Skin of body (tissue), 2 donors: Measurements from ENCODE around the gene UBE4A. TPM values are rescaled to one million over a fixed set of nuclear protein-coding genes. Genes with fewer than 3 reads are reported as not detected.
A peak's percentile ranks its signal among the peaks of the same experiment; 100 is the strongest.

ENCODE experiments used
- DNase-seq: peaks from one replicate; lab custom pipeline; 2025; lab: John Stamatoyannopoulos, UW
- total RNA-seq: library from RNA; depleted of rRNA; stranded (reverse); fragments of >200 nt; gene quantifications from one replicate; pipeline ENCODE4 v1.2.3, GENCODE V29; 2014

Gene UBE4A, protein sequence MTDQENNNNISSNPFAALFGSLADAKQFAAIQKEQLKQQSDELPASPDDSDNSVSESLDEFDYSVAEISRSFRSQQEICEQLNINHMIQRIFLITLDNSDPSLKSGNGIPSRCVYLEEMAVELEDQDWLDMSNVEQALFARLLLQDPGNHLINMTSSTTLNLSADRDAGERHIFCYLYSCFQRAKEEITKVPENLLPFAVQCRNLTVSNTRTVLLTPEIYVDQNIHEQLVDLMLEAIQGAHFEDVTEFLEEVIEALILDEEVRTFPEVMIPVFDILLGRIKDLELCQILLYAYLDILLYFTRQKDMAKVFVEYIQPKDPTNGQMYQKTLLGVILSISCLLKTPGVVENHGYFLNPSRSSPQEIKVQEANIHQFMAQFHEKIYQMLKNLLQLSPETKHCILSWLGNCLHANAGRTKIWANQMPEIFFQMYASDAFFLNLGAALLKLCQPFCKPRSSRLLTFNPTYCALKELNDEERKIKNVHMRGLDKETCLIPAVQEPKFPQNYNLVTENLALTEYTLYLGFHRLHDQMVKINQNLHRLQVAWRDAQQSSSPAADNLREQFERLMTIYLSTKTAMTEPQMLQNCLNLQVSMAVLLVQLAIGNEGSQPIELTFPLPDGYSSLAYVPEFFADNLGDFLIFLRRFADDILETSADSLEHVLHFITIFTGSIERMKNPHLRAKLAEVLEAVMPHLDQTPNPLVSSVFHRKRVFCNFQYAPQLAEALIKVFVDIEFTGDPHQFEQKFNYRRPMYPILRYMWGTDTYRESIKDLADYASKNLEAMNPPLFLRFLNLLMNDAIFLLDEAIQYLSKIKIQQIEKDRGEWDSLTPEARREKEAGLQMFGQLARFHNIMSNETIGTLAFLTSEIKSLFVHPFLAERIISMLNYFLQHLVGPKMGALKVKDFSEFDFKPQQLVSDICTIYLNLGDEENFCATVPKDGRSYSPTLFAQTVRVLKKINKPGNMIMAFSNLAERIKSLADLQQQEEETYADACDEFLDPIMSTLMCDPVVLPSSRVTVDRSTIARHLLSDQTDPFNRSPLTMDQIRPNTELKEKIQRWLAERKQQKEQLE
- 31.4 TPM for total RNA-seq

DNA sequence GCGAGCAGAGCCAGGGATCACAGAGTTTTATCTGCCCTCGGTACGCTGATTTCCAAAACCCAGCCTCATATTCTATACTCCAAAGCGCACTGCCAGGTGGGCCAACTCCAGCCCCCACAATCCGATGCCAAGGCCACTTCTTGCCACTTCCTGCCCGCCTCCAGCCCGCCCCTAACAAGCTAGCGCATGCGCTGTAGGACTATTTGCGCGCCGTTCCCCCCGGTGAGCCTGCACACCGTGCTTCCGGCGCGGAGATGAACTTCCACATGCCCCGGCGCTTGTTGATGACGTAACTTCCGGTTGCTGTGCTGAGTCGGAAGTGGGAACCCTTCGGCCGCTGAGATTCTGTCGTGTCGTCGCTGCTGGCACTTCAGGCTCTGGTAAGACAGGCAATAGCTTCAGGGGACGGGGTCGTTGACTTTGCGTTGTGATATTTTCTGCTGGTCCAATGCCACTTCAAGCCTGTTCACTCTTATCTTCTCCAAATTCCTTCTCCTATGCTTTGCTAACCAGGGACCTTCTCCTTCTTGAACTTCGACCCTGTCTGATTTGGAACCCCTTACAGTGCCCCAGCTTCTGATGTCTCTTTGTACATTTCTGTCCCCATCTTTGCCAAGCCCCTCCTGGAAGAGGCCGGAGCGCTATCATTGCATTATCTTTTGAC is at the start of gene UBE4A:
Gene UBE4A (plus strand): TSS at position 306 of the 664 bp plus-strand sequence. CDS start 5,481 bp downstream, outside the sequence.
- peak; percentile 90 for DNase-seq

DNA sequence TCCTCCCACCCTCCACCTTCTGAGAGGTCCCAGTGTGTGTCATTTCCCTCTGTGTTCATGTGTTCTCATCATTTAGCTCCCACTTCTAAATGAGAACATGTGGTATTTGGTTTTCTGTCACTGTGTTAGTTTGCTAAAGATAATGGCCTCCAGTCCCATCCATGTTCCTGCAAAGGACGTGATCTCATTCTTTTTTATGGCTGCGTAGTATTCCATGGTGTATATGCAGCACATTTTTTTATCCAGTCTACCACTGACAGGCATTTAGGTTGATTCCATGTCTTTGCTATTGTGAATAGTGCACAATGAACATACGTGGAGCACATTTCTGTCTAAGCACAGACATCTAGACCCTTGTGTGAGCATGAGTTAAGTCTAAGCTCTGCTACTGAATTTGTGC is 49.1 kb upstream of the UBE4A start:
- no peak for DNase-seq

DNA sequence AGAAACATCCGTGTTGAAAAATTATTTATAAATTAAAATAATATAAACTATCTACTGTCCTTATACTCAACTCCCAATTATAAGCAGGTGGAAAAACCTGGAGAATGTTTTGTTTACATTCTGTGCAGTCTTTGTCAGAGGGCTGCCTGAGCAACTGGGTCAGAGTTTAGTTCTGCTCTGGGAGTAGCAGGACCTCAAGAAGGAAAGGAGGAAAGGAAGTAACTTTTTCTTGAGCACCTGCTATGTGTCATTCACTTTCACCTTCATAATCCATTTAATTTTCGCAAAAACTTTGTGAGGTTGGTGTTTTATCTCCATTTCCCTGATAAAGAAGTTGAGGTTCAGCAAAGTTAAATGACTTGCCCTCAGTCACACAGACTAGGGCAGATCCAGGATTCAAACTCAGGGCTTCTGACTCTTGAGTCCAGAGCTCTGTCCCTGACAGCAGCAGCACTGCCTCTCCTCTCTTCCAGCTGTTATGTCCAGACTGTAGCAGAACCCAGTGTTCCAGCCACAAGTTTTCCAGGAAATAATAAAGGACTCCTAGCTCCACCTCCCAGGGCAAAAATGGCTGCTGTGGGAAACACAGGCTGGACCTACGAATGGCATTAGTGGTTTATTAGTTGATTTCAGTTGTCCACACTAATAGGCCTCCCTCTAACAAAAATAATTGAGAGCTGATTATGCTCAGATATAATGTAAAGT is 48.5 kb upstream of the UBE4A start:
- no peak for DNase-seq

DNA sequence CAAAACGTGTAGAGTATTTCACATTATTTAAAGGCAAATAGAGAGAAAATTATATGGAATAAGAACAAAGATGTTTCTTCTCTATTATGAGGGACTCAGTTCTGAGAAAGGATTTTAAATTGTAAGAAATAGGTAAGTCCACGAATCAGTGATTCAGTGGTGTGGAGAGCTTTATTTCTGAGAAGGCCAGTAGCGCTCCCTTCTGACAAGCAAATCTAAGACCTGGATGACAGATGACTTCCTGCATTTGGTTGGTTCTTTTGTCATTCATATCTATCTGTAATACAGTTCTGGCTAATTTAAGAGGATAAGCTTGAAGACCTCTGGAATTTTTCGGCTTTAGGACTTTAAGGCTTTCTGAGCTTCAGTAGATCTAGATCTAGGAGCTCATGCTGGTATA is 47.9 kb upstream of the UBE4A start:
- no peak for DNase-seq

DNA sequence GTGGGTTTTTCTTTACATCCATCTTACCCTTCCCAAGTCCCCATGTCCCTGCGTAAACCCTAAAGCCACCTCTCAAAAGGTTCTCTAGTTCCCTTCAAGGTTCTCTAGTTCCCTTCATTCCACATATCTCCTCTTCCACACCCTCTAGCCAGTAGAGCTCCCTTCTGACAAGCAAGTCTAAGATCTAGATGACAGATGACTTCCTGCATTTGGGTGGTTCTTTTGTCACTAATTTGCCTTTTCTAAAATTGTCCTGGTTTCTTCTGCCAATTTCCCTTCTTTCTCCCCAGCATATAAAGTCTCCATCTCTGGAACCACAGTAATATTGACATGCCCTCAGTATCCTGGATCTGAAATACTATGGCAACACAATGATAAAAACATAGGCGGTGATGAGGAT is 47.1 kb upstream of the UBE4A start:
- DNase-seq: no peak

DNA sequence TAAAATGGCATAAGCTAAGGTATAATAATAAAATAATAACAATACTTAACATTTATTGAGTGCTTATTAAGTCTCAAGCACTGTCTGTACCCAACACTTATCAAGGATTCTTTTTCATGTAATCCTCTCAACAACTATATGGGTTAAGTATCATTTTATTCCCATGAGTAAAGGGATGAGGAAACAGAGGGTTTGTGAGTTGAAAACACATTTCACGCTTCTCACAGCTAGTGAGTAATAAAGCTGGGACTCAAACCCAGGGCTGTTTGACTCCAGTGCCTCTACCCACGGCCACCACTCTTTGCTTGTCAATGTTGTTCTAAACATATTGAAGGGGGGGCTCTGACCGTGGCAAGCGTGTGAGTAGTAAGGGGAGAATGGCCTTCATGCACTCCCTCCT is 46.2 kb upstream of the UBE4A start:
- DNase-seq: no peak

DNA sequence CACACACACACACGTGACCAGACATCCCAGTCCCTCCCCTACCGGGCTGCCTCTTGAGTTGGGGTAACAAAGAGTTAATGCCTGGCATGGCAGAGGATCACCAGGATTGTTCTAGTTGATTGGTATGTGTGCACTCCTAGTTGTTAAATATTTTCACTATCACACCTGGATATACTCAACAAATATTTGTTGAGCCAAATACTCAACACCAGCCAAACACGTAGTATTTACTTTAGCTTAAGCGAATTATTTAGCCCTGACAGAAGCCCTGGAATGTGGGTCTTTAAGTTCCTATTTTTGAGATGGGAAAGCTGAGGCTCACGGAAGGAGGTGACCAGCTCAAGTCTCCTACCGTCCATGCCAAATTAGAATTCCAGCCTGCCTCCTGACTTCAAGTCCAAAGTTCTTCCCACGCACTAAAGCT is 44.4 kb upstream of the UBE4A start:
- no peak for DNase-seq

DNA sequence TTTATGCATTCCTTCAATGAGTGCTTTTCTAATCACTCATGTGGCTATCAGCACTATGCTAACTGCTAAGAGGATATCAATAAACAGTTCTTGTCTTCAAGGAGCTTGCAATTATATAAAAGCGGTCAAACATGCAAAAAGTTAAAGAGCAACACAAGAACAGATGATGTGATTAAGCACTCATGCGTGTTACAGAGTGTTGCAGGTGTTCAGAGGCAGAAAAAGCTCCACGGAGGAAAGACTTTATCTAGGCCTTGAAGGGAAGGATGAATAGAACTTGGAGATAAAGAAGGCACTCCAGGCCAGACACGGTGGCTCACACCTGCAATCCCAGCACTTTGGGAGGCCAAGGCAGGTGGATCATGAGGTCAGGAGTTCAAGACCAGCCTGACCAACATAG is 41.3 kb upstream of the UBE4A start:
- DNase-seq: no peak

DNA sequence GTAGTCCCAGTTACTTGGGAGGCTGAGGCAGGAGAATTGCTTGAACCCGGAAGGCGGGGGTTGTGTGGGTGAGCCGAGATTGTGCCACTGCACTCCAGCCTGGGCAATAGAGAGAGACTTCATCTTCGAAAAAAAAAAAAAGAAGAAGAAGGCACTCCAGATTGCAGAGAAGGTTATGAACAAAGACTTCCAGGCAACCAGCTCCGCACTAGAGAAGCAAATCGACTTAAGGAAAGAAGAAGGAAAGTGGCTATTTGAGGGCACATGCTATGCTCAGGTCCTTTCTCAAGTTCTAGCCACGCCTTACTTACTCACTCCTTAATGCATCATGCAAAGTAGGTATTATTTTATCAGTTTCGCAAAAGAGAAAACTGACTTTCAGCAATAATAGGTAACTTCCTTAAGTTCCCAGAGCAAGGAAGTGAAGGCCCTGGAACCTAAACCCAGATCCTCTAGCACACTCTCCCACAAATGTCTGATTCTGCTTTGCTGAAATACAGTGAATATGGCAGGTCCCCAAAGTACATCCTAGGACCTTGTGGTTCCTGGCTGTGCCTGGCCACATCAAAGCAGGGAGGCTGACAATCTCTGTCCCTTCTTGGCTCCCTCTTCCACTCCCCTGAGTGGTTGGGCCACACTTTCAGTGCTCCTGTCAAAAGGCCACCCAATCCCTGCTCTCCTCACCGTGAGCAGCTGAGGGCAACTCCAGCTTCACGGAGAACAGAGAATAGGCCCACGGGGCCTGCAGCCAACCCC is 40.6 kb upstream of the UBE4A start:
- DNase-seq: no peak

DNA sequence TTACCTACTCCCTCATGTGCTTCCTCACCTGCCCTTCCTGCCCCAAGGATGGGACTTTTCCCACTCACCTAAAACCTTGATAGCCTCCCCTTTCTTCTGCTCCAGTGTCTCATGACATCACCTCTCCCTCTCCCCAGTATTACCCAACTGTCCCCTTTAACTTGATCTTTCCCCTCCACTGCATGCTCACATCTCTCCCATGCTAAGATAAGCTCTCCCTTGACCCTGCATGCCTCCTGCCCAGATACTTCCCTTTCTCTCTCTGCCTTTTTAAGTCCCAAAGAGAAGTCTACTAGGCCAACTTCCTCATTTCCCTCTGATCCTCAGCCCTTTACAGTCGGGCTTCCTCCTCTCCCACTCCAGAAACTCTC is 40.1 kb upstream of the UBE4A start:
- DNase-seq: no peak

DNA sequence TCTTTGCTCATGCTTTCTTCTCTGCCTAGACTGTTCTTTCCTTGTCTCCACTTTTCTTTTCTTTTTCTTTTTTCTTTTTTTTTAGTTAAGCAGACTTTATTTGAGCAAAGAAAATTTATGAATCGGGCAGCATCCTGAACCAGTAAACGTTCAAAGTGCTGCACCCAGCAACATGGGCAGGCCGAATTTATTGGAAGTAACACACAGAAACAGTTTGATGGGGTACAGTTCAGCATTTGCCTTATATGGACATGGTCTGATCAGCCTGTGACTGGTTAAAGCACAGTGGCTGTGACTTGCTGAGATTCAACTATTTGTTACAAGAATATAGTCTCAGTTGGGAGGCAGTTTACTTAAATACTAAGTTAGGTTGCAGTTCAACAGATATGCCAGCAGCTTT is 38.9 kb upstream of the UBE4A start:
- DNase-seq: no peak

DNA sequence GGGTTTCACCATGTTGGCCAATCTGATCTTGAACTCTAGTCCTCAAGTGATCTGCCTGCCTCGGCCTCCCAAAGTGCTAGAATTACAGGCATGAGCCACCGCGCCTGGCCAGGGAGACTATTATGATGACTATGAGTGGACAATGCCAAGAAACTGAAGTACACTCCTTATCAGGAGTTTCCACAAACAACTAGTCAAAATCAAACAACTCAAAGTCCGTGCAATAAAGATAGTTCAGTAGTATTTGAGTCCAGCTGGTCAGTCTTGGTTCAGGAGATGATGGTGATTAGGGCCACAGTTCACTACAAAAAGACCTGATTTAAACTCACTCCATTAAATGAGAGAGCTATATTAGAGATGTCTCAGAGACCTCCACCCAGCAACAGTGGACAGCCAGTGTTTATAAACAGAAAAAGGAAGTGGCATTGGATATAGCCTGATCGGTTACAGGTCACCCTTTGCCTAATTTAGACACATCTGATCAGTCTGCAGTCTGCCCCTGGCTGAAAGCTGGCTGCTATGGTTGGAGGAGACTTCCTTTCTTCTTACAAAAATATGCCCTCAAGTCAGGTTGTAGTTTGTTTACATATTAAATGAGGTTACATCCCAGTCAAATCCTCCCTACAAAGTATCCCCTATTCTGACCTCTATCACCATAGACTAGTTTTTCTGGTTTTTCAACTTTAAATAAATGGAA is 37.9 kb upstream of the UBE4A start:
- DNase-seq: no peak

DNA sequence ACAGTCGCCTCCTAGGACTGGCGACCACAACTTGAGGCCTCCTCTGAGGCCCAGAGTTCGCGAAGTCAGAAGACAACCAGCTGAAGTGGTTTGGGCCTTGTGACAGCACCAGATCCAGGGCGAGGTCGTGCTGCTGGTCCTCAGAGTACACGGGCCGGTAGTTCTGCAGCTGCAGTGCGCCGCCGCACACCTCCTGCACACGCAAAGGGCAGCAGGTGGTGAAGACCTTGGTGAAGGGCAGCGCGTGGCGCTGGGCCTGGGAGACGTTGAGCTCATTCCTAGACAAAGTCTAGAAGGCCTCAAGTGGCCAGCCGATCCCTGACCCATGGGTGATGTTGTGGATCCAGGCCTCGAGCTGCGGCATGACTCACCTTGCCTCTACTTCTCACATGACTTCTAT is 36.7 kb upstream of the UBE4A start:
- DNase-seq: no peak

DNA sequence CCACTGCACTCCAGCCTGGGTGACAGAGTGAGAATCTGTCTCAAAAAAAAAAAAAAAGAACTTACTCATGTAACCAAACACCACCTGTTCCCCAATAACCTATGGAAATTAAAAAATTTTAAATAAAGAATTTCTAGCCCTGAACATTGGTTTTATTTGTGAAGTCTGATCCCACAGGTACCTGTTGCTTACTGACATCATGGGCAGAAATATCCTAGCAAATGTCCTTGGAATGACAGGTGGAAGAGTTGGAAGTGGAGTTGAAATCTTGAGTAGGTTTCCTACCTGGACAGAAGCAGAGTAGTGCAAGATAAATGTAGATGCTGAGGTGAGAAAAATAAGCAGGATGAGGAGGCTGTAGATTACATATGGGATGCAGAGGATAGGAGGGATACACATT is 34.1 kb upstream of the UBE4A start:
- DNase-seq: no peak

DNA sequence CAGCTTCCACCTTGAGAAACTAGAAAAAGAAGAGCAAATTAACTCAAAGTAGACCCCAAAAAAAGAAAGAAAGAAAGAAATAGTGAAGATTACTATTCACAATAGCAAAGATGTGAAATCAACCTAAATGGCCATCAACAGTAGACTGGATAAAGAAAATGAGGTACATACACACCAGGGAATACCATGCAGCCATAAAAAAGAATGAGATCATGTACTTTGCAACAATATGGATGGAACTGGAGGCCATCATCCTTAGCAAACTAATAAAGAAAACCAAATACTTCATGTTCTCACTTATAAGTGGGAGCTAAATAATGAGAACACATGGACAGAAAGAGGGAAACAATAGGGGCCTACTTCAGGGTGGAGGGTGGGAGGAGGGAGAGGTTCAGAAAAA is 30.7 kb upstream of the UBE4A start:
- no peak for DNase-seq

DNA sequence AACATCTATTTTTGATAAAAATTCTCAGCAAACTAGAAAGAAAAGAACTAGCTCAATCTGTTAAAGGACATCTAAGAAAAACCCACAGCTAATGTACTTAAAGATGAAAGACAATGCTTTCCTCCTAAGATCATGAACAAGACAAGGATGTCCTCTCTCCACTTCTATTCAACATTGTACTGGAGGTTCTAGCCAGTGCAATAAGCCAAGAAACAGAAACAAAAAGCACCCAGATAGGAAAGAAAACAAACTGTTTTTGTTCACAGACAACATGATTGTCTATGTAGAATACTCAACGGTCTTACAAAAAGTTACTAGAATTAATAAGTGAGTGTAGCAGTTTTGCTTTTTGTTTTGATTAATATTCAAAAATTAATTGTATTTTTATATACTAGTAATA is 24.7 kb upstream of the UBE4A start:
- DNase-seq: no peak

DNA sequence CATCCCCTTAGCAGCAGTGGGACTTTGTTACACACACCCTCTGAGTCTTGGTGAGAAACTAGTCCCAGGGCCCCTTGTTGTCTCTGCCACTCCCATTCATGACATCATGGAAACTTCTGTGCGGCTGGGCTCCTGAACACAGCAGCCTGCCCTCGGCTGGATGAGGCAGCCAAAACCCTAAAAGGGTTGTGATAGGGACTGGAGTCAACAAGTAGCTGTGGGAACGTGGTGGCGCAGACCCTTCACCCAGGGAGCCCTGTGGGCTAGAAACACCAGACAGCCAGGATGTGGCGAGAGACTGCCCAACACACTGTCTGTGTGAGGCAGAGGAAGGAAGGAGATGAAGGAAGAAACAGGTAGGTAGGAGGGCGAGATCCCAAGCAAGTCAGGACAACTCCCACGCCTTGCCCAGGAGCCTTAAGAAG is 20.8 kb upstream of the UBE4A start:
- DNase-seq: no peak

DNA sequence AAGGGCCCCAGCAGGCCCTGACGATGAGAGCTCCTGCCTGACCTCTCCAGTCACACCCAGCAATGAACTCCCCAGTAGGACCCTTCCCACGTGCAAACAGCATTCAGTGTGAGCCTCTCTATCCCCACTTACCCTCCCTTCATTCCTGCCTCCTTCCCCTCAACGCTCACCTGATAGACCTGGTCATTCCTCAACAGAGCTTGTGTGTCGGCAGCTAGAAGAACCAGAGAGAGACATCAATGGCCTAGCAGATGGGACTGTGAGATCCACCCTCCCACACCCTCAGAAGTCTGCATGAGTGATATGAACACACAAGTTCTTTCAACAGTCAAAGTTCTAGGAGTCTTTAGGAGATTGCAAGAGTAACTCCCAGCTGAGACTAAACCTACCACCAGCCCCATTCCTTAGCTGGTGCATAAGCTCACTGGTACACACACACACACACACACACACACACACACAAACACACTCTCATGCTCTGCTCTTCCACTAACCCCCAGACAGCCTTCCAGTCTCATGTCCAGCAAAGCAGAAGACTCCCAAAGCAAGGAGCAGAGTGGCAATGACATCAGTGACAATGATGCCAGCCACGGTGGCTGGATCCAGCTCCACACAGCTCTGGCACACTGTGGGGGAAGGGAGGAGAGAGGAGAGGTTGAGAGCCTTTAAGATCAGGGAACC is 20.0 kb upstream of the UBE4A start:
- no peak for DNase-seq

DNA sequence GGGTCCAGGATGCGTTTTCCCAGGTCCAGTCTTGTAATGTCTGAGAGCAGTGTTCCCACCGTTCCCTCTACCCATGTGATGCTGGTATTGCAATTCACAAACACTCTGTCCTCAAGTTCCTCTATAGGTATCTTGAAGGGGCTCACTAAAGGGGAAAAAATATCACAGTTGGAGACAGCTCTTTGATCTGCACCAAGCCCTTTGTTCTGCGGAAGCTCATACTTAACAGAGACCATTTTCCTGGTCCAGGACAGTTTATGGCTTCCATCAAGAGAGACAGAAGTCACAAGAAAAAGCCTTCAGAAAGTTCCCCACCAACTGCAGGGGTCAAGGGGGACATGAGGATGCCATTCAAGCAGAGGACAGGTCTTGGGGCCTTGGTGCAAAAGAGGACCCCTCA is 19.0 kb upstream of the UBE4A start:
- no peak for DNase-seq
